ENCODE data around the gene IDH1. TPM values are rescaled to one million over a fixed set of nuclear protein-coding genes. Genes with fewer than 3 reads are reported as not detected.

The IDH1 gene
- total RNA-seq, 1 experiment from 2014 or later, result 50.6 TPM

GRCh38 chr2:208189810-208190503, 64.9 kb downstream of the IDH1 start, which contains the start of gene C2orf80:
C2orf80 (minus strand) TSS chr2:208190030; CDS start chr2:208186986, 3,044 bp downstream.
- Histone ChIP-seq H3K36me3 (ENCODE audit: insufficient read depth, low read length) (no peaks in the 10 kb centered on the region), H3K79me2 (ENCODE audit: low read length) (no peaks in the 10 kb centered on the region), H3K9ac (ENCODE audit: low read length) (no peak within 1 kb of the TSS), H3K9me3 (ENCODE audit: low read length) (no peaks in the 10 kb centered on the region), H2AFZ (ENCODE audit: low read length) (no peak within 1 kb of the TSS), H3K27me3 (ENCODE audit: low read length) (no peaks in the 10 kb centered on the region), H3K27ac (ENCODE audit: low read length) (no peak within 1 kb of the TSS), H4K20me1 (ENCODE audit: insufficient read depth, low read depth, low read length) (no peaks in the 10 kb centered on the region), H3K4me2 (ENCODE audit: low read depth, low read length, poor library complexity, severe bottlenecking) (no peak within 1 kb of the TSS), H3K4me1 (ENCODE audit: low read length) (no peaks in the 10 kb centered on the region), H3K4me3 (ENCODE audit: low read length) (no peak within 1 kb of the TSS), H3K9me2 (replicated peaks; ENCODE audit: insufficient read depth, low read length) (no peaks in the 10 kb centered on the region)
- no peak for DNase-seq

- no peaks in the 10 kb centered on the region for H3K9me2 ChIP-seq (replicated peaks; ENCODE audit: insufficient read depth, low read length)
- no peak overlapping the region for H3K27ac ChIP-seq (ENCODE audit: low read length)
- no peaks in the 10 kb centered on the region for H3K27me3 ChIP-seq (ENCODE audit: low read length)
- no peak overlapping the region for H3K9ac ChIP-seq (ENCODE audit: low read length)
- no peaks in the 10 kb centered on the region for H3K9me3 ChIP-seq (ENCODE audit: low read length)
- H3K36me3 ChIP-seq (ENCODE audit: insufficient read depth, low read length), result no peaks in the 10 kb centered on the region
- H3K4me1 ChIP-seq (ENCODE audit: low read length), result peaks cover 3% of the 10 kb centered on the region
- DNase-seq, result no peak
- H2AFZ ChIP-seq (ENCODE audit: low read length), result no peak overlapping the region
- H3K4me3 ChIP-seq (ENCODE audit: low read length), result no peak overlapping the region
- H3K4me2 ChIP-seq (ENCODE audit: low read depth, low read length, poor library complexity, severe bottlenecking), result no peak overlapping the region
- H3K79me2 ChIP-seq (ENCODE audit: low read length), result no peaks in the 10 kb centered on the region
- H4K20me1 ChIP-seq (ENCODE audit: insufficient read depth, low read depth, low read length), result no peaks in the 10 kb centered on the region
These were observed 65.6 kb downstream of the IDH1 start for GRCh38 chr2:208189069-208189809.

GRCh38 chr2:208186893-208187292, 68.0 kb downstream of the IDH1 start:
- Histone ChIP-seq H3K36me3 (ENCODE audit: insufficient read depth, low read length) (no peaks in the 10 kb centered on the region), H2AFZ (ENCODE audit: low read length) (no peak overlapping the region), H3K9ac (ENCODE audit: low read length) (no peak overlapping the region), H3K9me2 (replicated peaks; ENCODE audit: insufficient read depth, low read length) (no peaks in the 10 kb centered on the region), H3K27me3 (ENCODE audit: low read length) (no peaks in the 10 kb centered on the region), H3K4me2 (ENCODE audit: low read depth, low read length, poor library complexity, severe bottlenecking) (no peak overlapping the region), H3K4me3 (ENCODE audit: low read length) (no peak overlapping the region), H4K20me1 (ENCODE audit: insufficient read depth, low read depth, low read length) (no peaks in the 10 kb centered on the region), H3K4me1 (ENCODE audit: low read length) (peaks cover 7% of the 10 kb centered on the region), H3K9me3 (ENCODE audit: low read length) (no peaks in the 10 kb centered on the region), H3K79me2 (ENCODE audit: low read length) (no peaks in the 10 kb centered on the region), H3K27ac (ENCODE audit: low read length) (no peak overlapping the region)
- no peak for DNase-seq

- Histone ChIP-seq H3K9me2 (replicated peaks; ENCODE audit: insufficient read depth, low read length) (no peaks in the 10 kb centered on the region), H3K4me2 (ENCODE audit: low read depth, low read length, poor library complexity, severe bottlenecking) (no peak overlapping the region), H4K20me1 (ENCODE audit: insufficient read depth, low read depth, low read length) (no peaks in the 10 kb centered on the region), H3K27ac (ENCODE audit: low read length) (no peak overlapping the region), H3K79me2 (ENCODE audit: low read length) (no peaks in the 10 kb centered on the region), H3K4me3 (ENCODE audit: low read length) (no peak overlapping the region), H3K36me3 (ENCODE audit: insufficient read depth, low read length) (no peaks in the 10 kb centered on the region), H3K27me3 (ENCODE audit: low read length) (no peaks in the 10 kb centered on the region), H3K4me1 (ENCODE audit: low read length) (peaks cover 7% of the 10 kb centered on the region), H3K9ac (ENCODE audit: low read length) (no peak overlapping the region), H3K9me3 (ENCODE audit: low read length) (no peaks in the 10 kb centered on the region), H2AFZ (ENCODE audit: low read length) (no peak overlapping the region)
- no peak for DNase-seq
These were observed 68.4 kb downstream of the IDH1 start for GRCh38 chr2:208186465-208186864.

Other genes starting within 250 kb of the IDH1 start
- gene PLEKHM3, start 229.5 kb downstream of the IDH1 start, total RNA-seq (2014; rRNA removed; shearing (Covaris generic); ENCODE audit: low replicate concordance), result 19.7 and 19.9 TPM in 2 replicates
- gene CRYGD, start 130.5 kb downstream of the IDH1 start, total RNA-seq (2014; rRNA removed; shearing (Covaris generic); ENCODE audit: low replicate concordance), result not detected in 2 replicates
- gene CRYGC, start 125.2 kb downstream of the IDH1 start, total RNA-seq (2014; rRNA removed; shearing (Covaris generic); ENCODE audit: low replicate concordance), result not detected in 2 replicates
- not detected in 2 replicates for gene CRYGB, start 108.9 kb downstream of the IDH1 start, total RNA-seq (2014; rRNA removed; shearing (Covaris generic); ENCODE audit: low replicate concordance)
- gene CRYGA, start 91.5 kb downstream of the IDH1 start, total RNA-seq (2014; rRNA removed; shearing (Covaris generic); ENCODE audit: low replicate concordance), result not detected in 2 replicates
- gene C2orf80, start 65.0 kb downstream of the IDH1 start, total RNA-seq (2014; rRNA removed; shearing (Covaris generic); ENCODE audit: low replicate concordance), result not detected in 2 replicates
- gene PIKFYVE, start 11.2 kb upstream of the IDH1 start, total RNA-seq (2014; rRNA removed; shearing (Covaris generic); ENCODE audit: low replicate concordance), result 38.4 and 58.0 TPM in 2 replicates
- gene PTH2R, start 151.7 kb upstream of the IDH1 start, total RNA-seq (2014; rRNA removed; shearing (Covaris generic); ENCODE audit: low replicate concordance), result 0.22 TPM in 1 of 2 replicates, not detected in the other